Measurements from ENCODE around the gene SH3GL2.

DNA sequence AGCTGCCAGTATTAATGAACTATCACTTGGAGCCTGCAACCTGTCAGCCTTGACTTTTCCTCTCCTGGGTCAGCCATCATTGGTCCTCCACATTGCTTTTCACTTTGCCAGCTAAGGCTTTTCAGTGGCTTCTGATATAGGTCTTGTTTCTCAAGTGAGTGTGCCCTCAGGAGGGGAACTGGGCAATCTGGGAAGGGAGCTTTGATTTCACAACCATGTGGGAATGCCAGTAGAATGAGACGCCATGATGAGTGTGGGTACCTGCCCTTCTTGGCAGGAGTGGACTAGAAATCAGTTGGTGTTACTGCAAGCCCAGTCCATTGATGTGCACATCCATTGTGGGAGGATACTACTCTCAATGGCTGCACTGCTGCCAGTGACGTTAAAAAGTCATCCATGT, 54.1 kb downstream of the SH3GL2 start:
- no peak for TF ChIP-seq EZH2 (IDR thresholded peaks at IDR 0.05; ENCODE audit: low read length)
- TF ChIP-seq, protein P1, sequence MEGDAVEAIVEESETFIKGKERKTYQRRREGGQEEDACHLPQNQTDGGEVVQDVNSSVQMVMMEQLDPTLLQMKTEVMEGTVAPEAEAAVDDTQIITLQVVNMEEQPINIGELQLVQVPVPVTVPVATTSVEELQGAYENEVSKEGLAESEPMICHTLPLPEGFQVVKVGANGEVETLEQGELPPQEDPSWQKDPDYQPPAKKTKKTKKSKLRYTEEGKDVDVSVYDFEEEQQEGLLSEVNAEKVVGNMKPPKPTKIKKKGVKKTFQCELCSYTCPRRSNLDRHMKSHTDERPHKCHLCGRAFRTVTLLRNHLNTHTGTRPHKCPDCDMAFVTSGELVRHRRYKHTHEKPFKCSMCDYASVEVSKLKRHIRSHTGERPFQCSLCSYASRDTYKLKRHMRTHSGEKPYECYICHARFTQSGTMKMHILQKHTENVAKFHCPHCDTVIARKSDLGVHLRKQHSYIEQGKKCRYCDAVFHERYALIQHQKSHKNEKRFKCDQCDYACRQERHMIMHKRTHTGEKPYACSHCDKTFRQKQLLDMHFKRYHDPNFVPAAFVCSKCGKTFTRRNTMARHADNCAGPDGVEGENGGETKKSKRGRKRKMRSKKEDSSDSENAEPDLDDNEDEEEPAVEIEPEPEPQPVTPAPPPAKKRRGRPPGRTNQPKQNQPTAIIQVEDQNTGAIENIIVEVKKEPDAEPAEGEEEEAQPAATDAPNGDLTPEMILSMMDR (optimal IDR thresholded peaks at IDR 0.05 in 1 of 3, IDR thresholded peaks at IDR 0.05 in 1 of 3, conservative IDR thresholded peaks at IDR 0.05 in 1 of 3; ENCODE audit: extremely low read depth in 1 of 3, insufficient read depth in 2 of 3, low read length in 3 of 3), result no peak
